GM23338 (cell line): ENCODE measurements around the gene UMODL1. TPM values are rescaled to one million over a fixed set of nuclear protein-coding genes. Genes with fewer than 3 reads are reported as not detected.

Experiments used
- ATAC-seq: fragments of 200-7000 bp; cut with Tn5 transposase; 3 replicates; pipeline ENCODE4 v1.9.1; 2020
- DNase-seq: peaks from one replicate; pipeline ENCODE4 v3.0.0-alpha.2; 2015; ENCODE audit warnings: low spot score
- H2AFZ ChIP-seq: fragments of 200-600 bp; sonication (generic); 2 replicates; pipeline ENCODE4 v1.8.0; 2016; ENCODE audit warnings: antibody characterized with exemption, mild to moderate bottlenecking, moderate library complexity
- H3F3A ChIP-seq: fragments of 200-600 bp; sonication (generic); replicated peaks from 2 replicates; pipeline ENCODE4 v1.8.0; 2017; ENCODE audit warnings: antibody characterized with exemption, mixed run types, low read depth
- H3K27ac ChIP-seq: fragments of 200-600 bp; sonication (generic); 2 replicates; pipeline ENCODE4 v1.6.1; 2016; ENCODE audit warnings: low read depth
- H3K27me3 ChIP-seq: fragments of 200-600 bp; sonication (generic); 2 replicates; pipeline ENCODE4 v1.8.0; 2016; ENCODE audit warnings: mild to moderate bottlenecking, mixed run types, moderate library complexity; ENCODE audit not compliant: insufficient read depth
- H3K36me3 ChIP-seq: fragments of 200-600 bp; sonication (generic); 2 replicates; pipeline ENCODE4 v1.8.0; 2016; ENCODE audit warnings: mild to moderate bottlenecking; ENCODE audit not compliant: insufficient read depth
- H3K4me1 ChIP-seq: fragments of 200-600 bp; sonication (generic); 2 replicates; pipeline ENCODE4 v1.8.0; 2016; ENCODE audit warnings: mild to moderate bottlenecking, moderate library complexity; ENCODE audit not compliant: insufficient read depth
- H3K4me2 ChIP-seq: fragments of 200-600 bp; sonication (generic); 2 replicates; pipeline ENCODE4 v1.7.1; 2017; ENCODE audit warnings: mixed run types
- H3K4me3 ChIP-seq: fragments of 200-600 bp; sonication (generic); 2 replicates; pipeline ENCODE4 v1.6.1; 2016; ENCODE audit warnings: mixed run types
- H3K79me2 ChIP-seq: fragments of 200-600 bp; sonication (generic); replicated peaks from 2 replicates; pipeline ENCODE4 v1.8.0; 2017; ENCODE audit warnings: mild to moderate bottlenecking; ENCODE audit not compliant: insufficient read depth
- H3K9me2 ChIP-seq: fragments of 200-600 bp; sonication (generic); 2 replicates; pipeline ENCODE4 v1.8.0; 2017; ENCODE audit not compliant: insufficient read depth
- H4K20me1 ChIP-seq: fragments of 200-600 bp; sonication (generic); replicated peaks from 2 replicates; pipeline ENCODE4 v1.8.0; 2017; ENCODE audit warnings: mild to moderate bottlenecking; ENCODE audit not compliant: insufficient read depth
- H3K27ac Mint-ChIP-seq: 2 replicates; pipeline ENCODE4 v1.8.0; 2020; ENCODE audit warnings: inconsistent platforms, mild to moderate bottlenecking, moderate library complexity, mixed read lengths
- H3K27me3 Mint-ChIP-seq: 3 replicates; pipeline ENCODE4 v1.8.0; 2022; ENCODE audit warnings: low read depth, mild to moderate bottlenecking, moderate library complexity, mixed read lengths, inconsistent platforms; ENCODE audit not compliant: insufficient read depth, poor library complexity
- H3K36me3 Mint-ChIP-seq: 3 replicates; pipeline ENCODE4 v1.8.0; 2021; ENCODE audit warnings: low read depth, mild to moderate bottlenecking, inconsistent platforms, moderate library complexity, mixed read lengths
- H3K4me1 Mint-ChIP-seq: 3 replicates; pipeline ENCODE4 v1.8.0; 2020; ENCODE audit warnings: mild to moderate bottlenecking, inconsistent platforms, mixed read lengths
- H3K4me3 Mint-ChIP-seq: 3 replicates; pipeline ENCODE4 v1.8.0; 2021; ENCODE audit warnings: moderate library complexity, mild to moderate bottlenecking, inconsistent platforms, mixed read lengths
- H3K9me3 Mint-ChIP-seq: 3 replicates; pipeline ENCODE4 v1.8.0; 2020; ENCODE audit warnings: moderate library complexity, mild to moderate bottlenecking, inconsistent platforms, mixed read lengths
- ETS1 ChIP-seq: IDR thresholded peaks from 2 replicates; pipeline ENCODE4 v1.6.1; 2016; ENCODE audit warnings: antibody characterized with exemption
- JUNB ChIP-seq: IDR thresholded peaks from one replicate; pipeline ENCODE4 v1.6.1; 2016; ENCODE audit warnings: antibody characterized with exemption; ENCODE audit not compliant: unreplicated experiment
- POLR2AphosphoS5 ChIP-seq: IDR thresholded peaks from 2 replicates; pipeline ENCODE4 v1.6.1; 2016; ENCODE audit warnings: antibody characterized with exemption, low read depth
- REST ChIP-seq: IDR thresholded peaks from one replicate; pipeline ENCODE4 v1.6.1; 2018; ENCODE audit warnings: antibody characterized with exemption; ENCODE audit not compliant: unreplicated experiment
- STAT1 ChIP-seq: IDR thresholded peaks from one replicate; pipeline ENCODE4 v1.6.1; 2016; ENCODE audit warnings: antibody characterized with exemption; ENCODE audit not compliant: unreplicated experiment
- ZNF114 ChIP-seq: fragments of 250-450 bp; sonication (Bioruptor Pico); IDR thresholded peaks from 2 replicates; pipeline ENCODE4 v1.5.0; 2020; ENCODE audit warnings: mild to moderate bottlenecking, moderate library complexity
- ZNF331 ChIP-seq: fragments of 250-450 bp; sonication (Bioruptor Pico); IDR thresholded peaks from 2 replicates; pipeline ENCODE4 v1.5.0; 2020; ENCODE audit warnings: low read depth, mild to moderate bottlenecking, moderate library complexity
- polyA plus RNA-seq: library from polyadenylated mRNA; unstranded; fragments of >200 nt; fragmentation: Nextera tagmentation; extraction: Ambion mirVana; gene quantifications from 2 replicates; pipeline ENCODE4 v1.2.1, GENCODE V29; 2016
- total RNA-seq: library from RNA; depleted of rRNA; stranded (reverse); fragments of >200 nt; shearing (Covaris generic); gene quantifications from 2 replicates; pipeline ENCODE4 v1.2.3, GENCODE V29; 2014
- TF ChIP-seq, protein P1 (sequence below): fragments of 250-450 bp; sonication (Bioruptor Pico); IDR thresholded peaks from 2 replicates; pipeline ENCODE4 v1.5.0; 2020; ENCODE audit warnings: mild to moderate bottlenecking, moderate library complexity

Gene UMODL1
- total and polyA plus RNA-seq, 2 experiments from 2014 or later, result not detected

DNA sequence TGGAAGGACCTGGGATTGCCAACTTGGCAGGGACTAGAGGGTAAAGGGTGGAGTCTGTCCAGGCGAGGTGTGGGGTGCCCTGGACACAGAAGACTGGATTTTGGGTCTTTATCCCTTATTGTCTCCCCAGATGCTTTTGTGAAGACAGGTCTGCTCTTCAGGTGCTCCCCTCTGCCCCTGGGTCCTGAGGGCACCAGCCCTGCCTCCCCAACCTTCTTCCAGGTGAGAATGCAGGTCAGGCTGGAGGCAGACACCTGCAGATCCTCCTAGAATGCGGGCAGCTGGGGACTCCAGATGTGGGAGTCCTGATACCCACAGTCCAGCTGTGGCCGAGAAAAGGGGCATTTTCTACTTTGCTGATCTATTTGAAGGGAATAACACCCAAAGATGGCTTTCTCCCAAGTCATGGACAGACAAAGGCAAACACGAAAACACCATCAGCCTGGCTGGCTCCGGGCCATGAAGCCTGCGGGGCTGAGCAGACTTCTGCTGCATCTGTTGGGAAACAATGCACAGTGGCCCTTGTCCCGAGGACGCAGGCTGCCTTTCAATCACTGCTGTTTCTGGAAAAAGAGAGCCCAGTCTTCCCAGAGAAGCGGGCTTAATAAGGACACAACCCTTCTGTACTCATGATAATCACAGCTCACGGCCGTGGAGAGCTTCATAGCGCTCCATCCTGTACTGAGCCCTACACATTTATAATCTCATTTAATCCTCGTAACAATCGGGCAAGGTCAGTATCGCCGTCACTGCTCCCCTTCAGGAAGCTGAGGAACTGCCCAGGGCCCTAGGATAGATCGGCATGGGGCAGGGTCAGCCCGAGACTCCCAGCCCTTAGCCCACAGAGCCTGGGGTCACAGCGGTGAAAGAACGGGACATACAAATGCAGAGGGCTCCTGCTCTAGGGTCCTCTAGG lies 85.8 kb downstream of the UMODL1 start:
- DNase-seq (no peak), ATAC-seq (peak; percentile 37)
- Histone ChIP-seq H2AFZ (no peak overlapping the region), H3K27me3 (no peaks in the 10 kb centered on the region), H4K20me1 (no peaks in the 10 kb centered on the region), H3K4me2 (no peak overlapping the region), H3K27ac (no peak overlapping the region), H3K36me3 (no peaks in the 10 kb centered on the region), H3F3A (no peaks in the 10 kb centered on the region), H3K4me3 (no peak overlapping the region), H3K9me2 (no peaks in the 10 kb centered on the region), H3K79me2 (no peaks in the 10 kb centered on the region), H3K4me1 (peaks cover 4% of the 10 kb centered on the region)
- no peaks in the 10 kb centered on the region for H3K9me3 Mint-ChIP-seq
- H3K27ac Mint-ChIP-seq, result no peak overlapping the region
- H3K4me1 Mint-ChIP-seq, result peaks cover 13% of the 10 kb centered on the region
- no peak overlapping the region for H3K4me3 Mint-ChIP-seq
- TF ChIP-seq REST (no peak), STAT1 (no peak), ZNF331 (CRISPR knock-in tag) (no peak), ZNF114 (CRISPR knock-in tag) (no peak), POLR2AphosphoS5 (no peak)
- H3K36me3 Mint-ChIP-seq, result no peaks in the 10 kb centered on the region
- H3K27me3 Mint-ChIP-seq, result peaks cover 9% of the 10 kb centered on the region

DNA sequence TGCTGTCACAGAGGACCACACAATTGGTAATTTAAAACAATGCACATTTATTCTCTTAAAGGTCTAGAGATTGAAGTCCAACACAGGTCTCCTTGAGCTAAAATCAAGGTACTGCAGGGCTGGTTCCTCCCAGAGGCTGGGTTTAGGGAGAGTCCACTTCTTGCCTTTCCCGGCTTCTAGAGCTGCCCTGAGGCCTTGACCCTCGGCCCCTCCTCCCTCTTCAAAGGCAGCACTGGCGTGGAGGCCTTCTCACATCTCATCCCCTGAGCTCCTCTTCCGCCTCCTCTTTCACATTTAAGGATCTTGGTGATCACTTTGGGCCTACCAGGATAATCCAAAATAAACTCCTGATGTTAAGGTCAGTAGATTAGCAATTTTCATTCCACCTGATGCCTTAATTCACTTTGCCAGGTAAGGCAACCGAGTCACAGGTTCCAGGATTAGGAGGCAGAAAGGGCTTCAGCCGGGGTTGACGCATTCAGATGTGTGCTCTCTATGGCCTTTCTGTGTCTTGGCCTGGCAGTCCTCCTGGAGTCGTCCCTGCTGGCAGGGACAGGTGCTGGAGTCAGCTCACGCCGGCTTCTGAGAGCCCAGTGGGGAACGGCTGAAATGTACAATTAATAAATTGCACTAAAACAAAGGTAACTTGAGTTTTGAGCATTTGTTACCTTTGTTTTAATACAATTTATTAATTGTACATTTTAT lies 86.6 kb downstream of the UMODL1 start:
- H3K36me3 Mint-ChIP-seq, result no peaks in the 10 kb centered on the region
- Histone ChIP-seq H3K4me2 (no peak overlapping the region), H2AFZ (no peak overlapping the region), H3K9me2 (no peaks in the 10 kb centered on the region), H3K36me3 (no peaks in the 10 kb centered on the region), H3F3A (no peaks in the 10 kb centered on the region), H3K4me3 (no peak overlapping the region), H3K27me3 (no peaks in the 10 kb centered on the region), H3K27ac (no peak overlapping the region), H3K4me1 (peaks cover 5% of the 10 kb centered on the region), H4K20me1 (no peaks in the 10 kb centered on the region), H3K79me2 (no peaks in the 10 kb centered on the region)
- H3K4me3 Mint-ChIP-seq, result no peak overlapping the region
- H3K9me3 Mint-ChIP-seq, result no peaks in the 10 kb centered on the region
- no peak overlapping the region for H3K27ac Mint-ChIP-seq
- H3K4me1 Mint-ChIP-seq, result peaks cover 13% of the 10 kb centered on the region
- H3K27me3 Mint-ChIP-seq, result peaks cover 11% of the 10 kb centered on the region
- DNase-seq (no peak), ATAC-seq (peak; percentile 22; the same call in 2 of the 3 replicates)
- no peak for TF ChIP-seq ZNF331 (CRISPR knock-in tag)
- TF ChIP-seq ETS1, result no peak
- TF ChIP-seq JUNB, result no peak
- no peak for TF ChIP-seq POLR2AphosphoS5
- TF ChIP-seq, protein P1, sequence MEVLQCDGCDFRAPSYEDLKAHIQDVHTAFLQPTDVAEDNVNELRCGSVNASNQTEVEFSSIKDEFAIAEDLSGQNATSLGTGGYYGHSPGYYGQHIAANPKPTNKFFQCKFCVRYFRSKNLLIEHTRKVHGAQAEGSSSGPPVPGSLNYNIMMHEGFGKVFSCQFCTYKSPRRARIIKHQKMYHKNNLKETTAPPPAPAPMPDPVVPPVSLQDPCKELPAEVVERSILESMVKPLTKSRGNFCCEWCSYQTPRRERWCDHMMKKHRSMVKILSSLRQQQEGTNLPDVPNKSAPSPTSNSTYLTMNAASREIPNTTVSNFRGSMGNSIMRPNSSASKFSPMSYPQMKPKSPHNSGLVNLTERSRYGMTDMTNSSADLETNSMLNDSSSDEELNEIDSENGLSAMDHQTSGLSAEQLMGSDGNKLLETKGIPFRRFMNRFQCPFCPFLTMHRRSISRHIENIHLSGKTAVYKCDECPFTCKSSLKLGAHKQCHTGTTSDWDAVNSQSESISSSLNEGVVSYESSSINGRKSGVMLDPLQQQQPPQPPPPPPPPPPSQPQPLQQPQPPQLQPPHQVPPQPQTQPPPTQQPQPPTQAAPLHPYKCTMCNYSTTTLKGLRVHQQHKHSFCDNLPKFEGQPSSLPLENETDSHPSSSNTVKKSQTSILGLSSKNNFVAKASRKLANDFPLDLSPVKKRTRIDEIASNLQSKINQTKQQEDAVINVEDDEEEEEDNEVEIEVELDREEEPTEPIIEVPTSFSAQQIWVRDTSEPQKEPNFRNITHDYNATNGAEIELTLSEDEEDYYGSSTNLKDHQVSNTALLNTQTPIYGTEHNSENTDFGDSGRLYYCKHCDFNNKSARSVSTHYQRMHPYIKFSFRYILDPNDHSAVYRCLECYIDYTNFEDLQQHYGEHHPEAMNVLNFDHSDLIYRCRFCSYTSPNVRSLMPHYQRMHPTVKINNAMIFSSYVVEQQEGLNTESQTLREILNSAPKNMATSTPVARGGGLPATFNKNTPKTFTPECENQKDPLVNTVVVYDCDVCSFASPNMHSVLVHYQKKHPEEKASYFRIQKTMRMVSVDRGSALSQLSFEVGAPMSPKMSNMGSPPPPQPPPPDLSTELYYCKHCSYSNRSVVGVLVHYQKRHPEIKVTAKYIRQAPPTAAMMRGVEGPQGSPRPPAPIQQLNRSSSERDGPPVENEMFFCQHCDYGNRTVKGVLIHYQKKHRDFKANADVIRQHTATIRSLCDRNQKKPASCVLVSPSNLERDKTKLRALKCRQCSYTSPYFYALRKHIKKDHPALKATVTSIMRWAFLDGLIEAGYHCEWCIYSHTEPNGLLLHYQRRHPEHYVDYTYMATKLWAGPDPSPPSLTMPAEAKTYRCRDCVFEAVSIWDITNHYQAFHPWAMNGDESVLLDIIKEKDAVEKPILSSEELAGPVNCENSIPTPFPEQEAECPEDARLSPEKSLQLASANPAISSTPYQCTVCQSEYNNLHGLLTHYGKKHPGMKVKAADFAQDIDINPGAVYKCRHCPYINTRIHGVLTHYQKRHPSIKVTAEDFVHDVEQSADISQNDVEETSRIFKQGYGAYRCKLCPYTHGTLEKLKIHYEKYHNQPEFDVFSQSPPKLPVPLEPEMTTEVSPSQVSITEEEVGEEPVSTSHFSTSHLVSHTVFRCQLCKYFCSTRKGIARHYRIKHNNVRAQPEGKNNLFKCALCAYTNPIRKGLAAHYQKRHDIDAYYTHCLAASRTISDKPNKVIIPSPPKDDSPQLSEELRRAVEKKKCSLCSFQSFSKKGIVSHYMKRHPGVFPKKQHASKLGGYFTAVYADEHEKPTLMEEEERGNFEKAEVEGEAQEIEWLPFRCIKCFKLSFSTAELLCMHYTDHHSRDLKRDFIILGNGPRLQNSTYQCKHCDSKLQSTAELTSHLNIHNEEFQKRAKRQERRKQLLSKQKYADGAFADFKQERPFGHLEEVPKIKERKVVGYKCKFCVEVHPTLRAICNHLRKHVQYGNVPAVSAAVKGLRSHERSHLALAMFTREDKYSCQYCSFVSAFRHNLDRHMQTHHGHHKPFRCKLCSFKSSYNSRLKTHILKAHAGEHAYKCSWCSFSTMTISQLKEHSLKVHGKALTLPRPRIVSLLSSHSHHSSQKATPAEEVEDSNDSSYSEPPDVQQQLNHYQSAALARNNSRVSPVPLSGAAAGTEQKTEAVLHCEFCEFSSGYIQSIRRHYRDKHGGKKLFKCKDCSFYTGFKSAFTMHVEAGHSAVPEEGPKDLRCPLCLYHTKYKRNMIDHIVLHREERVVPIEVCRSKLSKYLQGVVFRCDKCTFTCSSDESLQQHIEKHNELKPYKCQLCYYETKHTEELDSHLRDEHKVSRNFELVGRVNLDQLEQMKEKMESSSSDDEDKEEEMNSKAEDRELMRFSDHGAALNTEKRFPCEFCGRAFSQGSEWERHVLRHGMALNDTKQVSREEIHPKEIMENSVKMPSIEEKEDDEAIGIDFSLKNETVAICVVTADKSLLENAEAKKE (CRISPR knock-in tag), result no peak
